ENCODE measurements around the gene GPNMB.
"Not testable (repeated sequence)": the region's sequence is repeated elsewhere in the genome, so short reads cannot be mapped to it uniquely, and the experiment has no call there.

The GPNMB gene

DNA sequence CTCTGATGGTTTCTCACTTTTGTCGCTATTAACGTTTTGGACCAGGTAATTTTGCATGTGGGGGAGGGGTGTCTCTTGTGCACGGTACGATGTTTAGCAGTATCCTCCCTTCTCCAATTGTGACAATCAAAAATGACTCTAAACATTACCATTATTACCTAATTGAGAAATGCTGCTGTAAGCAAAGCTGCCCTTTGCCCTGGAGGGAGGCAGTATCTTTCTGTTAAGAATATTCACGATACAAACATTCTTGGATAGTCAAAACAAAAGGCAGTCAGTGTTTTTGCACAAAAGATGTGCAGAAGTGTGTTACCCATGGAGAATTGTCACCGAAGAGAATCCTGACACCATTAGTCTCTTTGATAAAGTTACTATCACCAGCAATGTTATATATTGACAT is 62.2 kb downstream of the GPNMB start:
- no peak for DNase-seq

DNA sequence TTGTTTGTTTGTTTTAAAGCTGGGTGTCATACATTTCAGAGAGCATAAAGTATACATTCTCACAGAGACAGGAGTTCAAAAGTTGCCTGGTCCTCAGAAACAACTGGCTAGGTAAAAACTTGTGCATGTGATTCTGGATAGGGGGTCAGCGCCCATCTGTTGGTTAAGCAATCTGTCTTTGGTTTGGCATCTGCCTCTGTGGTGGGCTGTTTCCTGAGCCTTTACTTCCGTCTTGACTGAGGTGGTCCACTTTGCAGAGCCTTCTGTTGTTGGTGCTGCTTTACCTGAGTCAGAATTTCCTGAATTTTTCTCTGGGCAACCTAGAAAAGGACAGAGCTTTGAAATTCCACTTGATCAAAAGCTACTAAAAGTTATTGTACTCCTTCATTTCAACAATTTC is 65.6 kb downstream of the GPNMB start:
- not testable (repeated sequence) for DNase-seq

DNA sequence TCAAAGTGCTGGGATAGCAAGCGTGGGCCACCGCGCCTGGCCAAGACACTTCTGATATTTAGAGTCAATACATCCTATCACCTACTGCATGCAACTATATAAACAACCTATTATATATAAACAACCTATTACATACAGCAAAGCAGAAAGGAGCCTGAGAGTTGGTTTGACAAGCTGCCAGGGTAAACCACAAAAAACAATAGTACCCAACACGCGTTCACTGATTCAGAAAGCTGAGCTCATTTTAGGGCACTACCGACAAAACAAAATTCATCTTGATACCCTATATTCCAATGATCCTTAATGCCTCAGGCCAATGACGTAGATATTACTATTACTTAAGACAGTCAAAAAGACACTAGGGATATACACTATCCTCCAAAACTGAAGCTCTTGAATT is 68.8 kb downstream of the GPNMB start:
- DNase-seq, result no peak
